ENCODE data around the gene MYOM1. TPM values are rescaled to one million over a fixed set of nuclear protein-coding genes. Genes with fewer than 3 reads are reported as not detected.

Gene MYOM1
- total and polyA plus RNA-seq, 2 donors from 2014 or later, result 2.1 to 6.8 TPM

GRCh38 chr18:3095921-3096320, 123.8 kb downstream of the MYOM1 start:
- Histone ChIP-seq H3K9ac (ENCODE audit: low read length in 3 of 3) (no peak overlapping the region), H3K27me3 (ENCODE audit: control insufficient read depth, insufficient read depth, low read length) (no peaks in the 10 kb centered on the region), H3K27ac (ENCODE audit: low read depth in 2 of 2, low read length in 2 of 2) (no peak overlapping the region), H3K4me3 (ENCODE audit: low read length in 3 of 3) (no peak overlapping the region), H3K9me3 (ENCODE audit: control insufficient read depth in 2 of 3, insufficient read depth in 1 of 3, low read length in 3 of 3) (no peaks in the 10 kb centered on the region), H3K4me1 (ENCODE audit: control insufficient read depth in 2 of 3, insufficient read depth in 2 of 3, low read depth in 1 of 3, low read length in 3 of 3) (no peaks in the 10 kb centered on the region), H3K36me3 (ENCODE audit: control insufficient read depth in 2 of 3, insufficient read depth in 3 of 3, low read length in 3 of 3) (no peaks in the 10 kb centered on the region)
- no peak for TF ChIP-seq CTCF (IDR thresholded peaks at IDR 0.05; ENCODE audit: borderline replicate concordance, extremely low read depth, insufficient read depth)
- no peak for DNase-seq
- no peak for FAIRE-seq
- intact Hi-C loops (cut with DNase I), result no loop called here

DNA sequence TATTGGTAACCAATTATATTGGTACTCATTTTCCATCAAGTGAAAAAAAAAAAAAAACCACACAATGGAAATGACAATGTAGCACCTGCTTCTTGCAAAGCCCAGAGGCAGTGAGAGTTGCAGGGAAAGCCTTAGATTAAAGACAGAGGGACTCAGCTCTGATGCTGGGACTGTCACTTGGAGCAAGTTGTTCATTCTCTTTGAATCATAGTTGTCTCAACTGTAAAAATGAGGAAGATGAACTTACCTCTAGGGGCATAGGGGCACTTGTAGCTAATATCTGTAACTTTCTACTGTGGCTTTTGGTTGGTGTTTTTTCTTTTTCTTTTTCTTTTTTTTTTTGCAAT, 125.5 kb downstream of the MYOM1 start:
- no peak for TF ChIP-seq CTCF (IDR thresholded peaks at IDR 0.05; ENCODE audit: borderline replicate concordance, extremely low read depth, insufficient read depth)
- H3K27ac ChIP-seq (ENCODE audit: low read depth in 2 of 2, low read length in 2 of 2), result no peak overlapping the region
- H3K9ac ChIP-seq (ENCODE audit: low read length in 3 of 3), result no peak overlapping the region
- intact Hi-C loops (cut with DNase I), result no loop called here
- no peaks in the 10 kb centered on the region for H3K27me3 ChIP-seq (ENCODE audit: control insufficient read depth, insufficient read depth, low read length)
- no peaks in the 10 kb centered on the region for H3K9me3 ChIP-seq (ENCODE audit: control insufficient read depth in 2 of 3, insufficient read depth in 1 of 3, low read length in 3 of 3)
- H3K36me3 ChIP-seq (ENCODE audit: control insufficient read depth in 2 of 3, insufficient read depth in 3 of 3, low read length in 3 of 3), result no peaks in the 10 kb centered on the region
- DNase-seq (no peak), FAIRE-seq (no peak)
- H3K4me3 ChIP-seq (ENCODE audit: low read length in 3 of 3), result no peak overlapping the region
- no peaks in the 10 kb centered on the region for H3K4me1 ChIP-seq (ENCODE audit: control insufficient read depth in 2 of 3, insufficient read depth in 2 of 3, low read depth in 1 of 3, low read length in 3 of 3)

DNA sequence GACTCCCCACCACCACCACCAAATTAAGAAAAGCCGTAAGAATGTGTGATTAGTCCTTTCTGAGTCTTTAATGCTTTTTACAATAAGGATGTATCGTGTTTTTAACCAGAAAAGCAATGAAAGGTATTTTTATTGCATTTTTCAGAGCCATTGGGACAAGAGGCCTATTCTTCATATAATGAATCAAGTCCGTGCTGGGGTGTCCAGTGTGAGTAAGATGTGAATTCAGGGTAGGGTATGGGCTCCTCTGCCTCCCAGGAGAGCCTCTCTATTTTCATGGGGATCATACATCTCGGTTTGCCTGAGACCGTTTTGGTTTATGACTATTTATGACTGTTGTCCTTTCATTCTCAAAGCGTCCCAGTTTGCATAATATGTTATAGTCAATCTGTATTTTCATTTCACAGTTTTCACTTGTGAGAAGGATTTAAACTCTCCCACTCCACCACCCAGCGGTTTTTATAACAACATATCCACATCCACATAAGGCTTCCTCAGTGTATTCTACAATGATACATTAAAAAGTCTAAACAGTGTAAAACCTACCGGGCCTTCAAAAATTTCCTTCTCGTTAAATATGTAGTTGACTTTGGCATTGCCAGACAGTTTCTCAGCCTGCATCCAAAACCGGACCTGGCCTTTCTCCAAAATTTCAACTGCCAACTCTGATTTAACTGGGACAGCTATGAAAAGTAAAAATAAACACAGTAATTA, 126.0 kb downstream of the MYOM1 start:
- Histone ChIP-seq H3K36me3 (ENCODE audit: control insufficient read depth in 2 of 3, insufficient read depth in 3 of 3, low read length in 3 of 3) (no peaks in the 10 kb centered on the region), H3K4me3 (ENCODE audit: low read length in 3 of 3) (no peak overlapping the region), H3K27me3 (ENCODE audit: control insufficient read depth, insufficient read depth, low read length) (no peaks in the 10 kb centered on the region), H3K4me1 (ENCODE audit: control insufficient read depth in 2 of 3, insufficient read depth in 2 of 3, low read depth in 1 of 3, low read length in 3 of 3) (no peaks in the 10 kb centered on the region), H3K9ac (ENCODE audit: low read length in 3 of 3) (no peak overlapping the region), H3K9me3 (ENCODE audit: control insufficient read depth in 2 of 3, insufficient read depth in 1 of 3, low read length in 3 of 3) (no peaks in the 10 kb centered on the region), H3K27ac (ENCODE audit: low read depth in 2 of 2, low read length in 2 of 2) (no peak overlapping the region)
- FAIRE-seq (no peak), DNase-seq (no peak)
- no peak for TF ChIP-seq CTCF (IDR thresholded peaks at IDR 0.05; ENCODE audit: borderline replicate concordance, extremely low read depth, insufficient read depth)
- intact Hi-C loops (cut with DNase I), result no loop called here

DNA sequence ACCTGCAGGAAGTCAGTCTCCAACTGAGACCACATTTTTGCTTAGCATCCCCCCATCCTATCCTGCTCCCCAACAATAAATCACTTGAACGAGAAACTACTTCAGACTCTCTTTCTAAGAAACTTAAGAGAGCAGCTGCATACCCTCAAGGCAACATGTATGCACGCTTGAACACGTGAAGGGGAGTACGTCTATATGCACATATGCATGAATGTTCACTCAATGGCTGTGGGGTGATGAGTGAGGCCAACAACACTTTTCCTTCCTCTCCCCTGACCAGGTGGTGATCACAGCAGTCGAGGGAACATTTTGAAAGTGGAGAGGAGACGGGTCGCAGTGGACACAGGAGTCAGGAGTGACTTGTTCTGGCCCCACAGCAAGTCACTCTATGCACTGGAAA, 127.0 kb downstream of the MYOM1 start:
- H3K27ac ChIP-seq (ENCODE audit: low read depth in 2 of 2, low read length in 2 of 2), result no peak overlapping the region
- intact Hi-C loops (cut with DNase I), result no loop called here
- TF ChIP-seq CTCF (IDR thresholded peaks at IDR 0.05; ENCODE audit: borderline replicate concordance, extremely low read depth, insufficient read depth), result no peak
- DNase-seq, result no peak
- no peak overlapping the region for H3K4me3 ChIP-seq (ENCODE audit: low read length in 3 of 3)
- no peaks in the 10 kb centered on the region for H3K9me3 ChIP-seq (ENCODE audit: control insufficient read depth in 2 of 3, insufficient read depth in 1 of 3, low read length in 3 of 3)
- H3K36me3 ChIP-seq (ENCODE audit: control insufficient read depth in 2 of 3, insufficient read depth in 3 of 3, low read length in 3 of 3), result no peaks in the 10 kb centered on the region
- no peak for FAIRE-seq
- no peaks in the 10 kb centered on the region for H3K4me1 ChIP-seq (ENCODE audit: control insufficient read depth in 2 of 3, insufficient read depth in 2 of 3, low read depth in 1 of 3, low read length in 3 of 3)
- no peaks in the 10 kb centered on the region for H3K27me3 ChIP-seq (ENCODE audit: control insufficient read depth, insufficient read depth, low read length)
- H3K9ac ChIP-seq (ENCODE audit: low read length in 3 of 3), result no peak overlapping the region

All from kidney (tissue), 14 donors.